GM21737 (cell line): ENCODE measurements around the gene CEP350.

Source experiments
- ATAC-seq: cut with Tn5 transposase; IDR thresholded peaks from one replicate; pipeline ENCODE4 v1.9.1; 2021; ENCODE audit warnings: mild to moderate bottlenecking, moderate library complexity; ENCODE audit not compliant: unreplicated experiment

Gene CEP350

GRCh38 chr1:179954493-179955286, at the start of gene CEP350:
TSS of gene CEP350 (plus strand) at chr1:179954810. CDS start at chr1:179986182, 31,372 bp downstream.
- peak; percentile 88 for ATAC-seq

DNA sequence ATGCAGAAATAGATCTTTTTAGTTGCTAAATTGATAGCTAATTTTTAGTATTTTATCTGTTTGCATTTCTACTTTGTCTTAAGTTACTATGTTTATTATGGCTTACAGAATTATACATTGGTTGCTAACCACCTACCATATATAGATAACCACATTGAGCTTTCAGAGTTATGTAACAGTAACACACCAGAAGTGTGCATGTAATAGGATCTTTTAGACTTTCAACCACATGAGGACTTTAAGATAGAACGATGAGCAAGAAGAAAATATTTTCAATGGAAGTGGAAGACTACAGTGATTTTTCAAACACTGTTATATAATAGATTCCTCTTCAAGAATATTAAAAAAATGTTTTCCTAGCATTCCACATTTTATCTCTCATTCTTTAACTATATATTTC, 43.7 kb upstream of the CEP350 start:
- no peak for ATAC-seq

DNA sequence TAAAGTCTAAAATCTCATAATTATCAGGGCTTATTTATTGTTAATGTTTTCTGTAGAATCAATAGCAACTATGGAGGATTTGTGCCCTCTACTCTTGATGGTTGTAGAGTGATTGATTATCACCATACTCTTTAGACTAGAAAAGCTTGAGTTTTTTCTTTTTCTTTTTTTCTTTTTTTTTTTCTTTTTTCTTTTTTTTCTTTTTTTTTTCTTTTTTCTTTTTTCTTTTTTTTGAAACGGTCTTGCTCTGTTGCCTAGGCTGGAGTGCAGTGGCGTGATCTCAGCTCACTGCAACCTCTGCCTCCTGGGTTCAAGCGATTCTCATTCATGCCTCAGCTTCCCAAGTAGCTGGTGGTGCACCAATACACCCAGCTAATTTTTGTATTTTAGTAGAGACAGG, 42.8 kb upstream of the CEP350 start:
- ATAC-seq: no peak

DNA sequence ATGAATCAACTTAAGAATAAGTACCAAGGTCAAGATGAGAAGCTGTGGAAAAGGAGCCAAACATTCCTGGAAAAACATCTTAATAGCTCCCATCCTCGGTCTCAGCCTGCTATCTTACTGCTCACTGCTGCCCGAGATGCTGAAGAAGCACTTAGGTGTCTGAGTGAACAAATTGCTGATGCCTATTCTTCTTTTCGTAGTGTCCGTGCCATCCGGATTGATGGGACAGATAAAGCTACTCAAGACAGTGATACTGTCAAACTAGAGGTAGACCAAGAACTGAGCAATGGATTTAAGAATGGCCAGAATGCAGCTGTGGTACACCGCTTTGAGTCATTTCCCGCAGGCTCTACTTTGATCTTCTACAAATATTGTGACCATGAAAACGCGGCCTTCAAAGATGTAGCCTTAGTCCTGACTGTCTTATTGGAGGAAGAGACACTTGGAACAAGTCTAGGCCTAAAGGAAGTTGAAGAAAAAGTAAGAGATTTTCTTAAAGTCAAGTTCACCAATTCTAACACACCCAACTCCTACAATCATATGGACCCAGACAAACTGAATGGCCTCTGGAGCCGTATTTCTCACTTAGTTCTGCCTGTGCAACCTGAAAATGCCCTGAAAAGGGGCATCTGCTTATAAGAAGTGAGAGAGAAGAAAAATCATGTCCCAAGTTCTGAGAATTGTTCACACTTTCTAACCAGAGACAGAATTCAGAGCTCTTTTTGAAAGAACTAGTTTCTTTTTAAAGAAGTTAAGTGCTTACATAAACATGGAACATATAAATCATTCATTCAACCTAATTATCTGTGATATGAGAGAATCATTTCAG, 36.8 kb upstream of the CEP350 start:
- ATAC-seq: no peak

GRCh38 chr1:179921472-179921871, 33.1 kb upstream of the CEP350 start:
- no peak for ATAC-seq

DNA sequence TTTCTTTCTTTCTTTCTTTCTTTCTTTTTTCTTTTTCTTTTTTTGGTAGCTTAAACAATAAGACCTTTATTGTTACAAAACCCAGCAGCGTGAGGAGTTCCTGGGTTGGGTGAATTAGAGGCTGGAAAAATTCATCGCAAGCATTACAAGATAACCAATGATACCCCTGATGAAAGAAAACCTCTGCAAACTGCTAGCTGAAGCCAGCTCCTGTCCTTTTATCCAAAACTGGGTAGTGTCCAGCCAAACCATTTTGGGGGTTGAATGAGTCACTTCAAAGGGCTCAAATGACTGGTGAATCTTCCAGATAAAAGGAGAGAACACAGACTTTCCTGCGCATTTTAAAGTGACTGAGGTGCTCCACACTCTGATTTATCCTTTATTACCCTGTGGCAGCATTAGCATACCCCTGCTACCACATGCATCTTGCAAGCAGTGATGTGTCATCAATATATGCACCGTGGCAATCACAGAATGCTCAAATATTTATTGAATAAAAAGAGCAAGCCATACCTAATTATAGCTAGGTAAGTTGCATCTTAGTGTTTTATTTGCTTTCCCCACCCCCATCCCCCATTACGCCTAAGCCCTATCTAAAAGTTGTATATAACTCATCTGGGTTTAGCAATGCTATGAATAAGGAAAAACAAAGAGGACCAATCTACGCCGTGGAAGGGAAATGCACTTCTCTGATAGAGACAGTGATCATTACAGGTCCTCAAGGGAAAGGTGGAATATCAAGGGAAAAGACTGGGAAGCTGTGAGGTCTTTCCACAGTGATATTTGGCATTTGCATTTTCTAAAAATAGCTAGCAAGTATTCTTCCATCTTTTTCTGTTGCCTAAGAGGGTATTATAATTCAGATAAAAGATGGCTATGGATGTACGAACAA, 32.4 kb upstream of the CEP350 start:
- ATAC-seq: no peak

DNA sequence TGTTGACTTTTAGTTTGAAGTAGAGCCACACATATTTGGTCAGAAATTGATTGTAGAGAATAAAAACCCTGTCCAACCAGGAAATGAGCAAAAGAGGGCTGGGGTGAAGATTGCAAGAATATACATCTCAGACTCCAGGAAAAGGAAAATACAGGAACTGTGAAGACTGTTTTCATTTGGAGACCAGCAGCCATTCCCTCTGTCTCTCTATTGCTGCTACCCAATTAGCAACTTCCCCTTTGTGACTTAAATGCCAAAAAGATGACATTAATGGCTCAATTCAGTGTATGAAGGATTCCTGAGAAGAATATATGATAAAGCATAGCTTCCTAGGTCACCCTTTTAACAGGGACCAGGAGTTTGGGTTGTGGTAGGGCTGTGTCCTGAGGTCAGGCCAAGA, 31.6 kb upstream of the CEP350 start:
- ATAC-seq: no peak

- ATAC-seq: no peak
Observed at GRCh38 chr1:179924268-179924667, 30.3 kb upstream of the CEP350 start.

GRCh38 chr1:179925302-179925701, 29.3 kb upstream of the CEP350 start:
- ATAC-seq: no peak

DNA sequence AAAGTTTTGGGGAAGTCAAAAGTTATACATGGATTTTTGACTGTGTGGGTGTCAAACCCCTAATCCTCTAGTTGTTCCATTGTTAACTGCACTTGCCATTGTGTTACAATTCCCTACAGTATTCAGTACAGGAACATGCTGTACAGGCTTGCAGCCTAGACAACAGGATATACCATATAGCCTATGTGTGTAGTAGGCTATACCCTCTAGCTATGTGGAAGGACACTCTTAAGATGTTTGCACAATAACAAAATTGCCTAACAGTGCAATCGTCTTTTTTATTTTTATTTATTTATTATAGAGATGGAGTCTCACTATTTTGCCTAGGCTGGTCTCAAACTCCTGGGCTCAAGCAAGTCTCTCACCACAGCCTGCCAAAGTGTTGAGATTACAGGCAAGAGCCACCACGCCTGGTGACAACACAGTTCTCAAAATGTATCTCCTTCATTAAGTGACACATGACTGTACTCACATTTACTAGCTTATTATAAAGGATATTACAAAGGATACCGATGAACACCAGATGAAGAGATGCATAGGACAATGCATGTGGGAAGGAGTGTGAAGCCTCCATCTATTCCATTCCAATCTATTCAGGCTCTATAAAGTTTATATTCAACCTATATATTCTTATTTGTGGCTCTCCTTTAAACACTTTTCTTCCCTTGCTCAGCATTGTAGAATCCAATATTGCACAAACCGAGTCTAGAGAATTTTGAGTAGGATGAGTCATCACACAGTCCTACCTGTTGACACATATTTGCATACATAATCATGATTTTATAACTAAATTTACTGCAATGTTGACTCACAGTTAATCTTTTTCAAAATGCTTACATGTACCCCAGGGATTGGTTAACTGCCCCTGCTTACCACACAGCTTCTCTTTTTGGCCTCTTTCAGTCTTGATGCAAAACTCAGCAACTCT, 28.4 kb upstream of the CEP350 start:
- no peak for ATAC-seq

- no peak for ATAC-seq
Observed at GRCh38 chr1:179926850-179927205, 27.8 kb upstream of the CEP350 start.

DNA sequence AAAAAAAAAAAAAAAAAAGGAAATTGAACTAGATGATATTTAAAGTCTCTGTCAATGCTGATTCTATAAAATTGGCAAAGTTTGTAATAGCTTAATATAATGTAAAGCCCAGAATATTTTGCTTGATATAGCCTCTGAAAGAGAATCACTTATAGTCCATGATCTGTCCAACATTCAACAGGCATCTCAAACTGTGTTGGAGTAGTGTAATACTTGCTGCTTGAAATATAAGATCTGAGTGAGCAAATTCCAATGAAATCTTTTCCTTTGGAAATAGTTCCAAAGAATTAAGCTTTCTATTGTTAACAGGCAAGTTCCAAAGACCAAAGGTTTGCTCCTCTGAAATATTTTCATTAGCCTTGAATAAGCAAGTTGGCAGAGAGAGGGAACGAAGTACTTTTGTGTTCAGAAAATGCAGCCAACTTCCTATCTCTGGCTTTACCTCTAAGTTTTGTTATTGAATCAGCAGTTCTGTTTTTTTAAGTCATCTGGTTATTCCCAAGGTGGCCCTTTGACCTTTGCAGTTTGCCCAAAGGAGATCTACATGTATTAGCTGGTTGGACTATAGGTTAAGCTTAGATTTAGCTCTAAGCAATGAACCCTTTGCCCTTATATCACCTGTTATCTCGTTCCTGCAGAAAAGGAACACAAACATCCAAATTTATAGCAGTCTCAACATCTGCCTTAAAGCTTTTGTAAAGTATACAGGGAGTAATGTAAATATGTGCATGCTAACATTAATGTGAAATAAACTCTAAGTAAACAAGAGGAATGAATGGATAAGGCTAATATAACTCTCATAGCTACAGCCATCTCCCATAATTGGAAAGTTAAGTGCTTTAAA, 24.4 kb upstream of the CEP350 start:
- ATAC-seq: no peak

DNA sequence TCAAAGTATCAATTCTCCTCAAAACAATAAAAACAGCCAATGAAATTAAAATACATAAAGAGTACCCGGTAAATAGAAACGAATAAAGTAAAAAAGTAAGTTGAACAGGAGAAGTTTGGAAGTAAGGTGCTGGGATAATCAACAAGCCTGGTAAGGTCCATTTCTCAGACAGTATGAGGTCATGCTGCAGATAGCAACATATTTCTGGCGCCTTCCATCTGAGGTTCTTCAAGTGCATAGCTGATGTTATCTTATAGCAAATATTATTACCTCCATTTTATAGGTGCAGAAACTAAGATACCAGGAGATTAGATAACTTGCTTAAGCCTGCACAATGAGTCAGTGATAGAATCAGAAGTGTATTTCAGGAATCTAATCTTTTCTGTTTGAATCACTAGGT, 23.7 kb upstream of the CEP350 start:
- no peak for ATAC-seq

- ATAC-seq: no peak
Observed at GRCh38 chr1:179933219-179933618, 21.4 kb upstream of the CEP350 start.

DNA sequence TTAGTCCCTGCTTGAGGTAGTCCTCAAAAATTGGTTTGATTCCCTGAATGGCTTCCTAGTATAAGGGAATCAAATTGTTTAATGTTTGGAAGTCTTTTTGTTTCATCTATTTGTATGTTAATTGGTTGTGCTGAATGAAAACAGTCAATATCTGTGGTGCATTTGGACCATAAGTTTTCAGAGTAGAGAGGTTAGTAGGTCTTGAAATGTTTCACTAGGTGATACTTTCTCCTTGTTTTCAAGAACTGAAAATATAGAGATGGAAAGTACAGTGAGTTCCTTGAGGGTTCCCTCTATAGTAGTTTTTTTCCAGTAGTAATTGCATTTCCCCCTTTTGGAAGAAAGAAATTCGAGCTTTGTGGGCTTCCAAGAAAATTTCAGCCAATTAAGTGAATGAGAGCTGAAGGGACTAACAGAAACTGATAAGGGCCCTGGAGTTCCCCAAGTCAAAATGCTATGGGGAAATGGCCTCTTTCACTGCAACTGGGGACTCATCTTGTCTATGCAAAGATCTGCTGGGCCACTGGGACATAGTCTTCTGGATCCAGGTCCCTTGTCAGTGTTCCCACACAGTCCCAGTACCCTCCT, 18.6 kb upstream of the CEP350 start:
- ATAC-seq: no peak

DNA sequence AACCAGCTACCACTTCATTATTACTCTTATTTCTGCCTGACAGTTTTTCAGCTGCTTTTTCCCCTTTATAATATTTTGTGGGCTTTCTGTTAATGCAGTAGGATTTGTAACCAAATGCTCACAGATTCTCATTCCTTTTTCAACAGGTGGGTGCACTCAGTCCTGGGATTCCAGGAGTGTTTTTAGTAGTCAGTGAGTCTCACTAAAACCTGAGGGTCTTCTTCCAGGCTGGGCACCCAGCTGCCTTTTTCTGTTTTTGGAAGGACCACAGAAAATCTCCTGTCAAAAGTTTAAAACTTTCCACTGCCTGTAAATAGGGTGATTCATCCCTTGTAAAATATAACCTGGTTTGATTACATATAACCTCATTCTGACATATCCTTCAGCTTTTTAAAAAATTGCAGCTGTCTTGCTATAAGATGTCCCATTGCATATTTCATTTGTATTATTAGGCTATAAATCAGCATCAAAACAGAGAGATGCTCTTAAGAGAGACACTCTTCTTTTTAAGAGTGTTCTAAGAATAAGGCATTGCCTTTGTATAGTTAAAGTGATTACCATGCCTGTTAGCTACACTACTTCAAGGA, 16.8 kb upstream of the CEP350 start:
- ATAC-seq: no peak

DNA sequence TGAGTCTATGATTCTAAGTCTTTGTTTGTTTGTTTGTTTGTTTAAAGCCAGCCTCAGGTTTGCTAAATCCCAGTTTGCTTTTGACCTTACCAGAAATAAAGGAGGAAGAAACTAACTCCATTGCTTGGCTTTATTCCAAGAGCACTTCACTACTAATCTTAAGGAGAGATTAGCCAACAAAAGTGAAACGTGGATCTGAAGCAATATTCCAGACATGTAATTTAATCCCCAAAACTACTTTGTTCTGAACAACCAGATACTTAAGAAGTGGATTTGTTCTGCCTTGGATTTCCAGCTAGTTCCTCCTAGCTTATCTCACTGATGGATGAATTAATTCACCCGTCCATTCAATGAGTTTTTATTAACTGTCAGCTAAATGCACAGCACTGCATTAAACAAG, 15.9 kb upstream of the CEP350 start:
- no peak for ATAC-seq

- no peak for ATAC-seq
Observed at GRCh38 chr1:179939941-179940340, 14.7 kb upstream of the CEP350 start.

DNA sequence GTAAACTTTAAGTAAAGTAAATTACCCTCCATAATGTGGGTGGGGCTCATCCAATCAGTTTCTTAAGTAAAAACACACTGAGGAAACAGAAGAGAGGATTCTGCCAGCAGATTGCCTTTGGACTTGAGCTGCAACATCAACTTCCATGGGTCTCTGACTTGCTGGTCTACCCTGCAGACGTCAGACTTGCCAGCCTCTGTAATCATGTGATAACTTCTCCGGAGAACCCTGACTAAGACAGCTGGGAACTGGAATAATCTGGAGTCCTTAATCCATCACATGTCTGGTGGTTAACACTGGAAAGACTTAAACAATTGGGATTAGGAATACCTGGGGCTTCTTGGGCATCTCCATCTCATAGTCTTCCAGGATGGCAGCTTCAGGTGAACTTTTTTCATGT, 13.2 kb upstream of the CEP350 start:
- no peak for ATAC-seq
